HG03108 (cell line): ENCODE measurements around the gene MESP1.

Experiments
- ATAC-seq: cut with Tn5 transposase; IDR thresholded peaks from one replicate; pipeline ENCODE4 v1.9.1; 2021; ENCODE audit warnings: moderate library complexity; ENCODE audit not compliant: unreplicated experiment

Gene MESP1

DNA sequence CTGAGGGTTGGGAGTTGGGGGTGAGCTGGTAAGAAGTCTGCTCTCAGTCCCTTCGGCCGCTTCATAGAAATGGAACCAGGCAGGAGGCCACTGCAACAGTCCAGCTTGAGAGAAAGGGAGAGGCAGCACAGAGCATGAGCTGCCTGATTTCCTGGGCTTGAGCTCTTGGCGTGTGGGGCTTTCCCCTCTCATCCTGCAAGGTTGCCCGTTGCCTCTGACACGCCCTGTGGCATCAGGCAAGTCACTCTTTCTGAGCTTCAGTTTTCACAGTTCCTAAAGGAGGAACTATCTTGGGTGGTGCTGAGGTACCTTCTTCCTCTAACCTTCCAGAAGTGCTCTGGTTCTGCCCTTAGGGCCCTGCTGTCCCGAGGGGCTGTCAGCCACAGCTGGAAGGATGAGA lies 30.0 kb upstream of the MESP1 start:
- ATAC-seq = peak; percentile 49

DNA sequence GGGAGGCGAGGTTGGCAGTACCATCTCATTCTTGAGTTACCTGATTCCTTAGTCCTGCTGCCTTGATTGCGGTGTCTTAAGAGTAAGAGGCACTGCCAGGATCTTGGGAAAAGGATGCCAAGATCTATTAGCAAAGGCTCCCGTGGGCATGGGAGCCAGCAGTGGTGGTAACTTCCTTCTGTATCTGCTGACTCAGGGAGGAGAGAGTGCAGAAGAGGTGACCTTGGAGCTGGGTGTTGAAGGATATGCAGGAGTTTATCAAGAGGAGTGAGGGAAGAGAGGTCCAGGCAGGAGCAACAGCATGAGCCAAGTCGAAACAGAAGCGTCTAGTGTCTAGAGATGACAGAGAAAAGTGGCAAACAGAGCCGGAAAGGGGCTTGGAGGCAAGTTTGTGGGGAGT lies 29.6 kb upstream of the MESP1 start:
- ATAC-seq = no peak

DNA sequence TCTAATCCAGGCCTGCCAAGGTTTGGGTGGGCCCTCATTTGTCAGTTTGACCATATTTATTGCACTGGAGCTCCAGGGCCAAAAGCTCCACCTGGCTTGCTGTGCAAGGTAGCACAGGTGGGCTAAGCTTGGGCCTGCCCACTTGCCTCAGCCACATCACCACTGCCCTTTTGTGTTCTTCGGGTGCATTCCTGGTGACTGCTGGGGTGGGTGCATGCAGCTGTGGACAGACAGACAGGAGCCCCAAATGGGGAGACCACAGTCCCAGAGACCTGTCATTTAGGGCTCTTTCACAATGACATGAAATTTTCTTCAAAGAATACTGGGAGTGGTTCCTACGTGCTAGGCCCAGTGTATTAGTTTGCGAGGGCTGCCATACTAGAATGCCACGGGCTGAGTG lies 27.8 kb upstream of the MESP1 start:
- no peak for ATAC-seq

DNA sequence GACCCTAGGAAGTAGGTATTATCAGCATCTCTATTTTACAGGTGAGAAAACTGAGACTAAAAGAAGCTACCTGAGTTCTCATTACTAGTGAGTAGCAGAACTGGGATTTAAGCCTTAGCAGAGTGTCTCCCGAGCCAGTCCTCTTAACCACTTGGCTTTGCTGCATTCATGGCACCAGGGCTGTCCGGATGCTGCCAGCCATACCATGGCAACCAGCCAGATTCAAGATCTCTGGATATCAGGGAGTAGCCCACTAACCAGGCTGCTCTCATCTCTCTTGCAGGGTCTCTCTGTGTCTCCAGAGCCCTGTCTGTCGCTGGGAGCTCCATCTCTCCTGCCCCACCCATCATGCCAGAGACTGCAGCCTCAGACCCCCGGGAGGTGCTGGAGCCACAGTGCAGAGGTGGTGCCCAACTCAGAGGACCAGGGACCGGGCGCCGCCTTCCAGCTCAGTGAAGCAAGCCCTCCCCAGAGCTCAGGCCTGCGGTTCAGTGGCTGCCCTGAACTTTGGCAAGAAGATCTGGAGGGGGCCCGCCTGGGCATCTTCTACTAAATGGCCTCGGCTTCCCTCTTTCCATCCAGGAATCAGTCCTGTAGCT lies 26.8 kb upstream of the MESP1 start:
- no peak for ATAC-seq

DNA sequence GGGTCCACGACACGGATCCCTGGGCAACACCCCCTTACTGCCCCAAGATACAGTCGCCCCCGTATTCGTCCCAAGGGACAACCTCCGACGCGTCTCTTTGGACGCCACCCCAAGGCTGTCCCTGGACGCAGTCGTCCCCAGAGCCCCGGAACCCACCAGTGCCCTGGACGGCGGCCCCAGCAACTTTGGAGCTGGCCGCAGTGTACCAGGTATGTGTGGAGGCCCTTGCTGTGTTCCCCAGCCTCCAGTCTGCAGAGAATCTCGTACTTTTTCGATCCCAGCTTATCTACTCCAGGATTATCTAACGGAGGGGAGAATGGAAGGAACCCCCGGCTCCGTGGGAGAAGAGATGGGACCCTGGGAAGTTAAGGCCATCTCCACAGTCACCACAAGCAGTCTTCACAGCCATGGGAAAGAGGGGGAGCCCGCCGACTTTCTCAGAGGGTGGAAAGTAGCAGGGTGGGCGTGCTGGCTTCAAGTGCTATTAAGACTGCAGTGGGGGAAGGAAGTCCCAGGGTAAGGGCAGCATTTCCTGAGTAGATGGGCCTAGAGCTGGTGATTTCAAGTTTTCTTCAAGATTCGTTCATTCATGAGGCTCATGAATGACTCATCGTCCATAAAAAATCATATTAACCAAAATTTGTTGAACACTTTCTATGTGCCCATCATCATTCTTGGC lies 26.2 kb upstream of the MESP1 start:
- ATAC-seq = no peak

DNA sequence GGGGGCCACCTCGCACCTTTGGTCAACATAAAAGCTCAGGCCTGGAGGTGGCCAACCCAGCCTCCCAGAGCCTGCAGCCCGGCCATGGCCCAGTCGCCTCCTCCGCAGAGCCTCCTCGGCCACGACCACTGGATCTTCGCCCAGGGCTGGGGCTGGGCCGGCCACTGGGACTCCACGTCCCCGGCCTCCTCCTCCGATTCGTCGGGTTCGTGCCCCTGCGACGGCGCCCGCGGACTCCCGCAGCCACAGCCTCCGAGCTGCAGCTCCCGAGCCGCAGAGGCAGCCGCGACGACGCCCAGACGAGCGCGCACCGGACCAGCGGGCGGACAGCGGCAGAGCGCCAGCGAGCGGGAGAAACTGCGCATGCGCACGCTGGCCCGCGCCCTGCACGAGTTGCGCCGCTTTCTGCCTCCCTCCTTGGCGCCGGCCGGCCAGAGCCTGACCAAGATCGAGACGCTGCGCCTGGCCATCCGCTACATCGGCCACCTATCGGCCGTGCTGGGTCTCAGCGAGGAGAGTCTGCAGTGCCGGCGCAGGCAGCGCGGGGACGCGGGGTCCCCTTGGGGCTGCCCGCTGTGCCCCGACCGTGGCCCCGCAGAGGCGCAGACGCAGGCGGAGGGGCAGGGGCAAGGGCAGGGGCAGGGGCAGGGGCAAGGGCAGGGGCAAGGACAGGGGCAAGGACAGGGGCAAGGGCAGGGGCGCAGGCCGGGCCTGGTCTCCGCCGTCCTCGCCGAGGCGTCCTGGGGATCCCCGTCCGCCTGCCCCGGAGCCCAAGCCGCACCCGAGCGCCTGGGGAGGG lies 25.4 kb upstream of the MESP1 start, which contains the start of gene MESP2:
MESP2 (plus strand) TSS at position 59 of the 799 bp plus-strand sequence; CDS start at position 85, 26 bp downstream.
- ATAC-seq = no peak

DNA sequence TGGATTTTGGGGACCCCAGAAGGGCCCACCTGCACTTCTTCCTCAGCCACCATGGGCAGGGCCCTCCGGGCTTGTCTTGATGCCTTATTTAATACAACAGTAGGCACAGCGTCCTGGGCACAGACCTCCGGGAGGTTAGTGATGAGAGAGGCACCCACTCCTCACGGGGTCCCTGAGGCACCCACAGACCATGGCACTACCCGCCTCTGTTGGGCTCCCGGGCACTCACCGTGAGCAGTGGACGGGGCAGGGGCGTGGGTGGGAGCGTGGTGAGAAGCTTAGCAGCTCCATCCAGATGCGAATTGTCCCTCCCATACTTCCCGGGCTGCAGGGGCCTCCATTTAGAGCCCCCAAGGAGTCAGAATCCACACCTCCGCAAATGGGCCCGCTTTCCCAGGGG lies 24.8 kb upstream of the MESP1 start:
- no peak for ATAC-seq

DNA sequence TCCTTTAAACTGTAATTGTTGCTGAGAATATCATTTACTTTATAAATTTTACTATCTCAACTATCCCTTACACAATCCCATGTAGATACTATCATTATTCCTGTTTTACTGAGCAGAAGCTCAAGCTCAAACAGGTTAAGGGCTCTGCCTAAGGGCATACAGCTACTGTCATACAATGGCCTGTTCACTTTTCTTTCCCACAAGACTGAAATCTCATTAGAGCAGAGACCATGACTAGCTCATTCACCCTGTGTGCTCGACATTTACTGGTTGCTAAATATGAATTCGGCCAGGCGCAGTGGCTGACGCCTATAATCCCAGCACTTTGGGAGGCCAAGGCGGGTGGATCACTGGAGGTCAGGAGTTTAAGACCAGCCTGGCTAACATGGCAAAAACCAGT lies 23.4 kb upstream of the MESP1 start:
- no peak for ATAC-seq

DNA sequence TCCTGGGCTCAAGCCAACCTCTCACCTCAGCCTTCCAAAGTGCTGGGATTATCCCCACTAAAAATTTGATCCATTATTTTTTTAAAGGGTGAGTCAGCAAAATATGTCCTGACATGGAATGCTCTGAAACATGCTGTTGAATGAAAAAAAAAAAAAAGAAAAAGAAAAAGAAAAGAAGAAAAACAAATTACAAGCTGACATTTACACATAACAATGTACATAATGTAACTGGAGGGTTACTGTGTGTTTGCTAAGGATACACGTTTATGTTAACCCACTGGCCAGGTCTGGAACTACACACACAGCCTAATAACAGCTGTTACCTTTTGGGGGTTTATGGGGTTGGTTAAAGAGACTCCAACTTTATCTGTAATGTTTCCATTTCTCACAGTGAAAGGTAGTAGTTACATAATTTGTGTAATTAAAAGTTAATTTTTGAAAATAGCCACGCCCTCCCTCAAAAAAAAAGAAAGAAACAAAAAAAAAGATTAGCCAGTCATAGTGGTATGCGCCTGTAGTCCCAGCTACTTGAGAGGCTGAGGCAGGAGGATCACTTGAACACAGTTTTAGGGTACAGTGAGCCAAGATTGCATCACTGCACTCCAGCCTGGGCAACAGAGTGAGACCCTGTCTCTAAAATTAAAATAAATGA lies 22.0 kb upstream of the MESP1 start:
- no peak for ATAC-seq

DNA sequence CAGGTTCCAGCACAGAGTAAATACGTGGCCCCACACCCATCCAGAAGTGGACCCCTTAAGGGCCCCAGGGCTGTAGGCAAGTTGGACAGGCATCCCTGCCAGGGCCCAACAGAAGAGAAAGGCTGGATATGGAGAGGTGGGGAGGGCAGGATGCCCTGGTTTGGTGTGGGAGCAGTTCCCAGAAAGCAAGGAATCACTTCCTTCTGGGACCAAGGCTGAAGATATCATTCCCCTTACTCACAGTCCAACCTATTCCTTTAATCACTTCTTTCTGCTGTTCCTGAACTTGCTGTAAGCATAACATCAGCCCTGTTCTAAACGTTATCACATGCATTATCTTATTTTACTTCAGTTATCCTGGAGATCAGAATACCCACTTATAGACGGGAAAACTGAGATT lies 19.0 kb upstream of the MESP1 start:
- ATAC-seq = no peak

DNA sequence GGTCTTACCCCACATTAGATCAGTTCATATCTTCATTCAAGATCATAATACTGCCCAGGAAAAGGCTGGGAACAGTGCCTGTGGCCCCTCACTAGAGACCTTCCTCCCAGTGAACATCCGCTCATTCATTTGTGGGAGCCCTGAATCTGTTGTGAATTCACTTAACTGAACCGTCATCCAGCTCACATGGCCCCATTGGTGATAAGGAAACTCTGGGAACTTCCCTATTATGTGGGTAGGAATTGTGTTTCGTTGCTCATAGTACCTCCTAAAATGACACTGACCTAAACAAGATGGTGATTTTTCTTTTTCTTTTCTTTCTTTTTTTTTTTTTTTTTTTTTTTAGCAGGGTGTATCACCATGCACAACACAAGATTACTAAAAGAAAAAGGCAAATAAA lies 18.3 kb upstream of the MESP1 start:
- no peak for ATAC-seq

DNA sequence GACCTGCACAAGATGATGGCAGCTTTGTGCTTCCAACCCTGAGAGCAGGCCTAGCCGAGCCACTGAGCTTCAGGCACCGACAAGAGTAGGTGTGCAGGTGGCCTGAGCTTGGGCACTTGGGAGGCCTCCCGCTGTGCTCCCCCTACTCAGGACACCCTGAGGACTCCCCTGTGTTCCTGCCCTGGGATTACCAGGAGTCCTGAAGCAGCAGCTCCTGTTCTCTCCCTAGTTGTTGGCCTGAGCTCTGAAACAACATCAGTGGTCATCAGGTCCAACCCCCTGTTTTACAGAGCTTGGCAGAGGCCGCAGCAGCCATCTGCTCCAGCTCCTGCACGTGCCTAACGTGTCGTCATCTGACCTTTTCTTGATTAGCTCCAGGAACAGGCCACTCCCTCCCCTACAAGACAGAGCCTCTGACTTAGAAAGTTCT lies 17.0 kb upstream of the MESP1 start:
- ATAC-seq = no peak

DNA sequence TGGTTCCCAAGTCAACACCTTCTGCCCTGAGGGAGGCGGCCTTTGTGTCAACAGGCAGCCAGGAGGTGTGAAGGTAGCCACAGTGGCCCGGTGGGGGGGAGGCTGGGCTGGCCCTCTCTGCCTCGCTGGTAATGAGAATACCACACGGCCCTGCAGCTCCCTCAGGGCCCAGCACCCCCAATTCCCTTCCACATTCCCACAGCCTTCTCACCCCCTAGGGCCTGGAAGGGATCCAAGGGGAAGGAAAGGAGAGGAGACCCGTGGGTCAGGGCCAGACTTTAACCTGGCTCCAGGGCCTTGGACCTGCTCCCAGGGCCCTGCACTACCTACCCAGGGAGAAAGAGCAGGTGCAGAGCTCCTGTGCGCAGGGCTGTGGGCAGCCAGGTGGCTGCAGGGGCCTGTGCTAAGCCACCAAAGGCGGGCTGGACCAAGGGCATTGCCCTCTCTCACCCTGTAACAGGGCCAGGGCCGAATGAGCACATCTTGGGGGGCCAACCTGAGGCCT lies 16.4 kb upstream of the MESP1 start:
- ATAC-seq = no peak

DNA sequence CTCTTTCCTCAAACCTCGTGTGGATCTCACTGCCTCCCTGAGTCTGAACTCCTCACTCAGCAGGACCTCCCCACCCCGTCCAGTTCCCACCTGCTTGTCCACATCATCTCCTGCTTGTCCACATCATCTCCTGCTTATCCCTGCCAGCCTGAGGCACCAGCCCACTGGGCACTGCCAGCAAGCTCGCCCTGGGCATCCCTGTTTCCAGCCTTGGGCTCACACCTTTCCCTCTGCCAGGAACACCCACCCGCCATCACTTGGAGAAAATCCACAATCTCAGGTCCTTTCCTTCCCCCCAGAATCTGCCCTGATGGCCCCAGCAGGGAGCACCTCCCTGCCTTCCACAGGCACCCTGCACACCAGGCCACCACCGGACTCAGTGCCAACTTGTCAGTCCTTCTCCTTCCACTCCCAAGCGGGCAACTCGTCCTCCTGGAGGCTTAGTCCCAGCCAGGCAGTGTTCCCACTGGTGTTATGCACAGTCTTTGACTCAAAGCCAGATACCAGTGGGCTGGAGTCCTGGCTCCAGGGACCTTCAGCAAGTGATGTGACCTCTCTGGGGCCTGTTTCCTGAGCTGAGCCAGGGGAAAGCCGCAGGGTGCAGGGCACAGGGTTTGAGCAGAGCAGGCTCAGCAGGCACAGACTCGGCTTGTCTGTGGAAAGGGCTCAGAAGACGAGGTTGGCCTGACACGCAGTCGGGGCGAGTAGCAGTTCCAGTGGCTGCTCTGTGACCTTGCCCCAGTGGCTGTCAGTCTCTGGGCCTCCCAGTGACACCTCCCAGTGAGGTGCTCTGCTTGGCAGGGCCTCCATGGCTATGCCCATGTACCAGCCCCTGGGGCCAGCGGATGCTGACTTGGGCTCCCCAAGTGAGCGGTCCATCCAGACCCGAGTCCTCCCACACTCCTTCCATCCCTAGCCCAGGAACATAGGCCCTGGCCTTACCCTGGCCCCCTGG lies 15.6 kb upstream of the MESP1 start:
- ATAC-seq = no peak

DNA sequence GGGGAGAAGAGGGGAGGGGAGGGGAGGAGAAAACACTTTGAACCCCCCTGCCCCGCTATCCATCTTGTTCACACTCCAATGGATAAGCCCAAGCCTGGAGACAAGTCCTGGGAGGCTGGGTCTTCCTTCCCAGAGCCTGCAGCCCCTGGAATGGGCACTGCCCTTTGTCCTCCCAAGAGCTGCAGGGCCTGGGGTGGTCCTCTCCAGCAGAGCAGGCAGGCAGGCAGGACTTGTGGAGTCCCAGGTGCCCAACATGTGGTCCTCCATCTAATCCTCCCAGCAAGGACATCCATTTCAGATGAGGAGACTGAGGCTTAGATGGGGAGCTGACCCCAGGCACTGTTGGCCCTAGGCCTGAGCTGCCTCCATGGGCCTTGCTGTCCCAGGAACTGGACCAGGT lies 14.6 kb upstream of the MESP1 start:
- ATAC-seq = no peak

DNA sequence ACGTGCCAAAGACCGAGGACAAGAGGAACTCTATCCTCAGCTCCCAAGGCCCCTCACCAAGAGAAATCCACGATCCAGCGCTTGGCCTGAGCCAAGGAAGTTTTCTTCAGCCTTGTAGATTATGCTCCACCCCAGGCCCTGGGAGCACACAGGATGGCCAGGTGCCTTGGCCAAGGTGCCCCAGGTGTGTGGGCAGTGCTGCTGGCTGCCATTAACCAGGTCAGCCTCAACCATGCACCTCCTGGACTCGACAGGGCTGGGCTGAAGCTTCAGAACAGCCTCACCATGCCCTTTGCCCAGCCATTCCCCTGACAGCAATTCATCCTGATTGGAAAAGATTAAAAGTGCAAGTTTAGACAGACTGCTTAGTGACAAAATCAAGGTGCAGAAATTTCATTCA lies 10.9 kb upstream of the MESP1 start:
- ATAC-seq = no peak

DNA sequence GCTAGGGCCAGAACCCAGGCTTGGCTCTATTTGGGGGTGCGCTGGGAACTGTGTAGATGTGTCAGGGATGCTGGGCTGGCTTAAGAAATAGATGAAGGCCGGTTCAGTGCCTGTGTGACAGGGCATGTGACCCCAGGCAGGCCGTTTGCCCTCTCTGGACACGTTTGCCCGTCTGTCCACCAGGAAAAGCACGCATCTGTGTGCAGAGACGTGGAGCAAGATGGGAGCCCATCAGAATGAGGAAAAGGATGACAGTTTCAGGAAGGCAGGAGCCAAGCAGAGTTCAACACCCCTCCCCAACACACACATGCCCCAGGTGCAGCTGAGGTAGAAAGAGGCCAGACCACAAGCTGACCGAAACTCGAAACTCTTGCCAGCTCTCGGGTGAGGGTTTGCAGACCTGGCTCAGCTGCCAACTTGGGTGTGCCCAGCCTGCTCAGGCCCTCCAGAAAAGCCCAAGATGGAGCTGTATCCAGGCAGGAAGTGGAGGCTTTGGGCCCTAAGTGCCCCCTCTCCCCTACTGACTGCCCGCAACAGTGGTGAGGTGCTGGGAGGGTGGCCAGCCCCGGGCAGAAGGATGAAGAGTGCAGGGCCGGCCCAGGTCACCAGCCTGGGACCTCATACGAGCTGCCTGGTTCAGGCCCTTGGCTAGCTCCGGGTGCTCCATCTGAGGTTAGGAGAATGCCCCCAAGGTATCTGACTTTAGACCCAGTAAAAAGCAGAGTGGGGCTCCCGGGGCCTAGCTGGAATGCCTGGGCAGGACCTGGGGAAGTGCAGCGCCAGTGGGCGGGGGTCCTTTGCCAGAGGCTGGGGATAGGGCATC lies 10.2 kb upstream of the MESP1 start:
- ATAC-seq = peak; percentile 84

DNA sequence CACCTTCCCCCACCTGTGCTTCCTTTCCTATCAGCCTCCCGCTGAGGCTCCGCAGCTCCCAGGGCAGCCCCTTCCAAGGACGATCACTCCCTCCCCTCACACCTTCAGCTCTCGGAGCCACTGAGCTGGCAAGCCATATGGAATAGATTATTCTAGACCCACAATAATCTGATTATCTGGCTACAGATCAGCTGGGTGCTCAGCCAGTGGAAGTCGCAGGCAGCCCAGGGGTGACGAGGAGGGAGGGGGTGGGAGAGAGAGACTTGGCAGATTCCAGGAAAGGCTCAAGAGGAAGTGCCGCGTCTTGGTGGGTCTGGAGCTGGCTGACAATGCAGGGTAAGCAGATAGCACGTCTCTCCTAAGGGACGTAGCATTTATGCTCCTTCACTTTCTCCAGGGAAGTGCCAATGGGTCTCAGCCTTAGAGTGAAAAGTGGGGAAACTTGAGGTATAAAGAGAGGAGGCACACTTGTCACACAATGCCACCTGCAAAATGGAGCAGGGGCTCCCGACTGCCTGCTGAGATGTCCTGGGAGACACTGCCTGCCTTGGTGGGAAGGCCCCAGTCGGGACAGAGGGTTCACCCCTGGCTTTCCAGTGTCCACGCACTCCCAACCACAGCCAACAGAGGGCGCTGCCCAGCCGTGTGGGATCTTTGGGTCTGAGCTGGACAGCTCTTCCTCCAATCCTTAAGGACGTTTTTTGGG lies 9.4 kb upstream of the MESP1 start:
- no peak for ATAC-seq

DNA sequence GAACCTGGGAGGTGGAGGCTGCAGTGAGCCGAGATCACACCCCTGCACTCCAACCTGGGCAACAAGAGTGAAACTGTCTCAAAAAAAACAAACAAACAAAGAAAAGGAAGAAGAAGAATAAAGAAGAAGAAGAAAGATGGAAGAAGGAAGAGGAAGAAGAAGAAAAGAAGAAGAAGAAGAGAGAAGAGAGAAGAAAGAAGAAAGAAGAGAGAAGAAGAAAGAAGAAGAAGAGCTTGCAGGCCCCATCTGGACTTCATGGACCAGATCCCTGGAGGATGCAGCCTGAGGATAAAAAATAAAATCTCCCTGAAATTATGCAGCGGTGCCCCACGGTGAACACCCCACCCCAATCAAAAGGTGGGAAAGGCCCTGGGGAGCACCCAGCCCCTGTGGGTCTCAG lies 8.8 kb upstream of the MESP1 start:
- no peak for ATAC-seq
